Caco-2 (cell line): Measurements from ENCODE around the gene LY86. TPM values are rescaled to one million over a fixed set of nuclear protein-coding genes. Genes with fewer than 3 reads are reported as not detected.

Experiments used
- BruUV-seq: library from RNA; stranded (reverse); fragments of 400-500 nt; replicated peaks from 2 replicates; lab custom pipeline; 2021; lab: Mats Ljungman, UMichigan
- CTCF ChIA-PET: fragments of 300-600 bp; sonication (Branson Sonifier 250); formaldehyde crosslinking; loops from one replicate; lab custom pipeline; 2022; ENCODE audit warnings: antibody characterized with exemption; lab: Charles Lee
- POLR2A ChIA-PET: fragments of 300-600 bp; sonication (Branson Sonifier 250); formaldehyde crosslinking; loops from one replicate; lab custom pipeline; 2022; ENCODE audit warnings: antibody characterized with exemption; lab: Charles Lee
- DNase-seq, 2 experiments: peaks; one replicate each; pipeline versions ENCODE4 v3.0.0 to v3.0.0-alpha.2; 2020 to 2022
- H3K27me3 ChIP-seq: replicated peaks from 2 replicates; pipeline ENCODE4 v1.6.0; 2011; ENCODE audit warnings: low read length; ENCODE audit not compliant: control insufficient read depth, insufficient read depth
- H3K36me3 ChIP-seq: 2 replicates; pipeline ENCODE4 v1.5.1; 2011; ENCODE audit warnings: low read length; ENCODE audit not compliant: control insufficient read depth, insufficient read depth
- H3K4me1 ChIP-seq: fragments of 250-450 bp; sonication (Bioruptor Pico); 2 replicates; pipeline ENCODE4 v1.5.1; 2020; ENCODE audit warnings: mild to moderate bottlenecking
- H3K4me3 ChIP-seq: 2 replicates; pipeline ENCODE4 v1.5.1; 2011; ENCODE audit warnings: low read depth, mild to moderate bottlenecking, control low read depth, low read length
- H3K9me3 ChIP-seq: fragments of 250-450 bp; sonication (Bioruptor Pico); 2 replicates; pipeline ENCODE4 v1.5.1; 2020; ENCODE audit warnings: mild to moderate bottlenecking, moderate library complexity
- H3K27ac Mint-ChIP-seq: one replicate; pipeline ENCODE4 v1.8.0; 2022; ENCODE audit warnings: mixed read lengths; ENCODE audit not compliant: unreplicated experiment
- H3K27me3 Mint-ChIP-seq: one replicate; pipeline ENCODE4 v1.8.0; 2022; ENCODE audit warnings: mixed read lengths; ENCODE audit not compliant: insufficient read depth, unreplicated experiment
- H3K36me3 Mint-ChIP-seq: one replicate; pipeline ENCODE4 v1.8.0; 2022; ENCODE audit warnings: mild to moderate bottlenecking, mixed read lengths; ENCODE audit not compliant: insufficient read depth, unreplicated experiment
- H3K4me1 Mint-ChIP-seq: one replicate; pipeline ENCODE4 v1.8.0; 2022; ENCODE audit warnings: low read depth, mixed read lengths; ENCODE audit not compliant: unreplicated experiment
- H3K4me3 Mint-ChIP-seq: one replicate; pipeline ENCODE4 v1.8.0; 2022; ENCODE audit warnings: mild to moderate bottlenecking, moderate library complexity, mixed read lengths; ENCODE audit not compliant: unreplicated experiment
- H3K9me3 Mint-ChIP-seq: one replicate; pipeline ENCODE4 v1.8.0; 2022; ENCODE audit warnings: mixed read lengths; ENCODE audit not compliant: unreplicated experiment
- CTCF ChIP-seq, 2 experiments: fragments of 200-600 bp in 1 of 2; IDR thresholded peaks; 1 replicate in 1 of 2; 2 replicates in 1 of 2; pipeline versions ENCODE4 v1.5.1 to v1.8.0; 2011 to 2022; ENCODE audit warnings: antibody characterized with exemption in 1 of 2, control low read depth in 1 of 2, inconsistent platforms in 1 of 2, low read depth in 1 of 2, low read length in 1 of 2, mild to moderate bottlenecking in 1 of 2, moderate library complexity in 1 of 2; ENCODE audit not compliant: insufficient read depth in 1 of 2, severe bottlenecking in 1 of 2, unreplicated experiment in 1 of 2
- intact Hi-C: fragments of 100-400 bp; cut with micrococcal nuclease; formaldehyde crosslinking; loops from one replicate; pipeline ENCODE4 v1.10.0; 2022; ENCODE audit not compliant: unreplicated experiment
- total RNA-seq: library from RNA; stranded (reverse); gene quantifications from 2 replicates; pipeline ENCODE4 v1.2.3, GENCODE V29; 2022

Gene LY86
- total RNA-seq, 1 experiment from 2014 or later = not detected

GRCh38 chr6:6645261-6645917 is 56.9 kb downstream of the LY86 start:
- Histone ChIP-seq H3K4me1 (no peaks in the 10 kb centered on the region), H3K4me3 (no peak overlapping the region), H3K27me3 (no peaks in the 10 kb centered on the region), H3K9me3 (no peaks in the 10 kb centered on the region), H3K36me3 (no peaks in the 10 kb centered on the region)
- Mint-ChIP-seq H3K27me3 (peaks cover 6% of the 10 kb centered on the region), H3K9me3 (no peaks in the 10 kb centered on the region), H3K36me3 (no peaks in the 10 kb centered on the region), H3K4me3 (no peak overlapping the region), H3K4me1 (no peaks in the 10 kb centered on the region), H3K27ac (no peak overlapping the region)
- no peak for DNase-seq
- POLR2A ChIA-PET = no interaction called here
- TF ChIP-seq CTCF (IDR thresholded peaks at IDR 0.05; ENCODE audit: insufficient read depth in 1 of 2, low read depth in 1 of 2, low read length in 1 of 2, severe bottlenecking in 1 of 2, unreplicated experiment in 1 of 2) = no peak
- no TSS peak for BruUV-seq
- CTCF ChIA-PET = no interaction called here
- intact Hi-C loops = no loop called here

GRCh38 chr6:6646384-6646783 is 57.9 kb downstream of the LY86 start:
- ChIA-PET CTCF (no interaction called here), POLR2A (no interaction called here)
- Histone ChIP-seq H3K4me1 (no peaks in the 10 kb centered on the region), H3K27me3 (no peaks in the 10 kb centered on the region), H3K4me3 (no peak overlapping the region), H3K36me3 (no peaks in the 10 kb centered on the region), H3K9me3 (no peaks in the 10 kb centered on the region)
- Mint-ChIP-seq H3K4me3 (no peak overlapping the region), H3K27me3 (peaks cover 6% of the 10 kb centered on the region), H3K27ac (no peak overlapping the region), H3K9me3 (no peaks in the 10 kb centered on the region), H3K4me1 (no peaks in the 10 kb centered on the region), H3K36me3 (no peaks in the 10 kb centered on the region)
- DNase-seq = no peak
- no peak for TF ChIP-seq CTCF (IDR thresholded peaks at IDR 0.05; ENCODE audit: insufficient read depth in 1 of 2, low read depth in 1 of 2, low read length in 1 of 2, severe bottlenecking in 1 of 2, unreplicated experiment in 1 of 2)
- intact Hi-C loops = no loop called here
- BruUV-seq = no TSS peak

- intact Hi-C loops = no loop called here
- Mint-ChIP-seq H3K4me3 (no peak overlapping the region), H3K27me3 (peaks cover 6% of the 10 kb centered on the region), H3K27ac (no peak overlapping the region), H3K4me1 (no peaks in the 10 kb centered on the region), H3K36me3 (no peaks in the 10 kb centered on the region), H3K9me3 (no peaks in the 10 kb centered on the region)
- POLR2A ChIA-PET = no interaction called here
- CTCF ChIA-PET = no interaction called here
- H3K9me3 ChIP-seq = no peaks in the 10 kb centered on the region
- no peaks in the 10 kb centered on the region for H3K36me3 ChIP-seq
- no peaks in the 10 kb centered on the region for H3K27me3 ChIP-seq
- TF ChIP-seq CTCF (IDR thresholded peaks at IDR 0.05; ENCODE audit: insufficient read depth in 1 of 2, low read depth in 1 of 2, low read length in 1 of 2, severe bottlenecking in 1 of 2, unreplicated experiment in 1 of 2) = no peak
- no peak for DNase-seq
- no TSS peak for BruUV-seq
- H3K4me3 ChIP-seq = no peak overlapping the region
- no peaks in the 10 kb centered on the region for H3K4me1 ChIP-seq
These were observed 58.3 kb downstream of the LY86 start for GRCh38 chr6:6646859-6647258.
